Middle frontal gyrus (tissue), 1 donor: Measurements from ENCODE around the gene PSMB7.
A peak's percentile ranks its signal among the peaks of the same experiment; 100 is the strongest.

ENCODE experiments used
- DNase-seq: peaks from one replicate; pipeline ENCODE4 v3.0.0-alpha.2; 2015; ENCODE audit warnings: low spot score; ENCODE audit errors: extremely low spot score

The PSMB7 gene

DNA sequence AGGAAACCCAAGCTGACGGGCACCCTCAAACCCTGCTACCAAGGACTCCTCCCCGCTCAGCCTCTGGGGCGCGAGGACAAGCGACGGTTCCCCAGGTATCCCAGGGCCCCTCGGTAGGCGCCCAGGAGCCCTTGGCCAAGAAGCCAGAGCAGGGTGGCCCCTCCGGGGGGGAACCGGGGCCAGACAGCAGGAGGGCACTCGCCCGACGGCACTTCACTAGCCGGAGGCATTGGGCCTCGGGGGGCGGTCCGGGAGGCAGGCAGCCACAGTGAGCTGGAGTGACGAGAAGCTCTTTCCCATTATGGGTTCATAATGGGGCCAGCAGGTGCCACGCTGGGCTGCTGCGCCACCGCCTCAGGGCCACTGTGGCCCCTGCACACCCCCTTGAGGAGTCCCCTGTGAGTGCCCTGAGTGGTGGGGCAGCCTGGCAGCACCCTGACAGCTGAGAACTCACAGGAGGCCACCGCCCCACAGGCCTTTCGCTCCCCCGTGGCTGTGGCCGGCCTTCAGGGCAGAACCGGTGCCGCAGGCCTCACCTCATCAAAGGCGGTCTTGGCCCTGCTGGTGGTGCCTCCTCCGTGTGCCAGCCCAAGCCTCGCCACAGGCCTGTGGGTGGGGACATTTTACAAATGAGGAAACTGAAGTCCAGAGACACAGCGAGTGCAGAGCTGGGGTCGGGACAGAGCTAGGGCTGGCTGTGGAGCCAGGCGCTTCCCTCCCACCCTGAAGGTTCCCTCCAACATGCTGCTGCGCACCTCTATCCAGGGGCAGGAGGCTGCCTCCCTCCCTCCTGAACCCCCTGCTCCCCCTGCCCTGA is 68.7 kb downstream of the PSMB7 start:
- DNase-seq, result no peak

DNA sequence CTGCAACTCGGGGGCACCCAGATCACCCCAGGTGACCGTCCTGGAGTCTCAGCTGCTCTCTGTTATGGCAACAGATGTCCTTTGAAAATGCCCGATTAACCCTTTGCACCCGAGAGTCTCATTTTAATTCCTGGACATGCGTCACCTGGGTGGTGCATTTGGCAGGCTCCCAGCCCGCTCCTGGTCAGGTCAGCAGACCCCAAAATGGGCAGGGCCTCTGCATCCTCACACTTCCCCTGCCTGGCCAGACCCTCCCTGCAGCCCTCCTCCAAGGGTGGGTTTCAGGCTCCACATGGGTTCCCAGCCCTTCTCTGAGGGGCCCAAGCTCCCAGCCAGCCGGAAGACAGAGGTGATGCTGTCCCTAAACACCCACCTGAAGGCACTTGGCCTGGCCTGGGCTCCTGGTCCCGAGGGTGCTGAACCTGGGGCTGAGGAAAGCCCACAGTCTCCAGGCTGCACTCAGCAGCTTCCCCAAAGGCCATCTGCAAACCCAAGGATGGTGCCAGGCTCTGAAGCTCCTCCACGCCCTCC is 69.4 kb downstream of the PSMB7 start:
- DNase-seq, result no peak

DNA sequence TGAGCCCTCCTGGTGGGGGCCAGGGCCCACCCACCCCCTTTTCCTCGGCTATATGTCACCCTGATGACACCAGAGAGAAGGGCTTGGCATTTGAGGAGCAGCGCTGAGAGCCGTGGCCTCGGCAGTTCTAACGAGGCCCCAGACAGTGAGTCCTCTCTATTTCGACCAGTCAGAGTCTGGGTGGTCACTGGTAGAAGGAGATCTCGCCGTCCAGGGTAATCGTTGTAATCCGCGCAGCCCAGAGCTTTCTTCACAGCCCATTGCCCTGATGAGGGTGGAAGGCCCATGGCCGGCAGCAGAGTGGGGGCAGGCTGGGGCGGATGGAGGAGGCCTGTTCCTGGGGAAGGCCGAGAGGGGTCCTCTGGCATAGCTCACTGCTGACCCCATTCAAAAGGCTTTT is 70.2 kb downstream of the PSMB7 start:
- no peak for DNase-seq

DNA sequence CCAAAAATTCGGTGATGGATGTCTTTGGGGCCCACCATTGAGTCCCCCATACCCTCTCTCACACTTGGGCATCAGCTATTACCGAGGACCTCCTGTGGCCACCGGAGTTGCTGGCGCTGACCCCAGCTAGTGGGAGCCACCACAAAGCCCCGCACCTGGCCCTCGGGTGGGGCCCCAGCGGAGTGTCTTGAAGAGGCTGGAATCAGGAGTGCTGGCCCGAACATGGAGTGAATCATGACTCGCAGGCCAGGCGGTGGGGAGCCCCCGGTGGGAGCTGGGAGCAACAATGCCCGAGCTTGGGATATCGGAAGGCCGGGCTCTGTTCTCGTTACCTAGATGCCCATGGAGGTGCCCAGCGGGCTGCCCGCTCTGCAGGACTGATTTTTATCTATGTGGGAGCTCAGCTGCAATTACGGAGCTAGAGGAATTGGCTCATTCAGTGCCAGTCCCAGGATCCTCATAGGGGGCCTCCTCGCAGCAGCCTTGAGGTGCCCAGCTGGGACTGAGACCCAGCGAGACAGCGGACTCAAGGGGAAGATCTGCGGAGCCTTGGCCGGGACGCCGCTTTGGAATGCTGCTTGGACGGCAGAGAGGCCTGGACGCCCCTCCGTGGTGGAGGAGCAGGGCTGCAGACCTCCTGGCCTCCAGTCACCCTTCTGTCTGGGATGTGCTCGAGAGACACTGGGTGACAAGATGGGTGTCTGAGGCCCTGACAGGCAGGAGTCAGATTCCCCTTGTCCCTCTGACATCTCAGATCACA is 70.8 kb downstream of the PSMB7 start:
- no peak for DNase-seq

DNA sequence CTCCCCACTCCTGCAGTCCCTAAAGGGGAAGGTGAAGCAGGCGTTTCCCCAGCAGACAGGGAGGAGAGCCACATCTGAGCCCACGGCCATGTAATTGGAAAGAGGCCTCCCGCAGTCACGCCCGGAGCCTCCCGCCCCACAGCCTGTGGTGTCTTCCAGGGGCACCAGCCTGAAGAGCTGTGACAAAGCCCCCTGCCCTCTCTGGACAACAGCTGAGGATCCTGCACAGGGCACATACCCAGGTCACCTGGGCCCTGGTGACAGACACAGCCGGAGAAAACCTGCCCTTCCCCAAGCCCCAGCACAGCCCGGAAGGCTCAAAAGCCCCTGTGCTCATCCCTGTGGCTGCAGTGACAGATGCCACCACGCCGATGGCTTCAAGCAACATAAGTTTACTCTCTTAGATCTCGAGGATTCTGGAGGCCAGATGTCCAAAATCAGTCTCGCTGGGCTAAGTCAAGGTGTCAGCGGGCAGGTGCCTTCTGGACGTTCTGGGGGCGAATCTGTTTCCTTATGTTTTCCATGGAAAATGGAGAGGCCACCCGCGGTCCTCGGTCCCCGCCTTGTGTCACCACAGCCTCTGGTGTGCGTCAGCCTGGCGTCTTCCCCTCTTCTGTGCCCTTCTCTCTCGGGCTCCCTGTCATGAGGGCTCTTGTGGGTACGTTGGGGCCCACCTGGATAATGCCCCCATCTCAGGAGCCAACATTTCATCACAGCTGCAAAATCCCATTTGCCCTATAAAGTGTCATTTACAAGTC is 71.5 kb downstream of the PSMB7 start:
- no peak for DNase-seq

DNA sequence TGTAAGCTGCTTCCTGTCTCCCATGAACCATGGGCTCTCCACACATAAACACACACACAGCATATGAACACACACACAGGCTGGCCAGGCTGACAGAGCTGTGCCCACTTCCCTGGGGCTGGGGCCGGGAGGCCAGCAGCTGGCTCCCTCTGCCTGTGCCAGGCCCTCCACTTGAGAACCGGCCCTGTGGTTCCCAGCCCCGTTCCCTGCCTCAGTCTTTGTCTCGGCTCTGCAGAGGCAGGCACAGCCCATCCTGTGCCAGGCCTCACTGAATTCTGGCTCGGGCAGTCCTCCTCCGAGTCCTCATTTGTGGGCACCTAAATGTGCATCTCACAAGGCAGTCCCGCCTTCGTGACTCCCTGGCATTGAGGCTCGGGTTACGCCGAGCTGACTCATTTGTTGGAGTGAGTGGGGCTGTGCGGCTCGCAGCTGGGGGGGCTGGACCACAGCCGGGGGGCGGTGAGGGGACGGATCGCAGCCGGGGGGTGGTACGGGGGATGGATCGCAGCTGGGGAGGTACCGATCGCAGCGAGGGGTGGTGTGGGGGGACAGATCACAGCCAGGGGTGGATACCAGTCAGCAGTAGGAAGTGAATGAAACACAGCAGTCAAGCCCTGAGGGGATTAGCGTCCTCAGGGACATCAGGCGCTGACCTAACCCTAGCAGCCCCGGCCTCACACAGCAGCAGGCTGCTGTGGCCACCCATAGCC is 72.3 kb downstream of the PSMB7 start:
- peak; percentile 42 for DNase-seq

DNA sequence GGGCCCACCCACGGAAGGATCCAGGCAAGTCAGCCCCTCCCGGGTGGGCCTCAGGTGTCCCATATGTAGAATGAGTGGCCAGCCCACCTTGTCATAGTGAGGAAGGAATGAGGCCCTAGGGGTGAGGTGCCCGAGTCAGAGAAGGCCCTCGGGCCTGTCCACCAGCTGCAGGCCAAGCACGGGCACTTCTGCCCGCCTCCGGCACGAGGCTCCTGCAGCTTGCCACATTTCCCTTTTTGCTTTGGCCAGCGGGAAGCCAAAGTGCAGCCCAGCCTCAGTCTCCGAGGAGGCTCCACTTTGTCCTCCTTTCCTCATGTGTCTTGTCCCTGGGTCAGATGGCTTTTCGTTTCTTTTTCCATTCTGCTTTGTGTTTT is 72.9 kb downstream of the PSMB7 start:
- DNase-seq, result no peak

DNA sequence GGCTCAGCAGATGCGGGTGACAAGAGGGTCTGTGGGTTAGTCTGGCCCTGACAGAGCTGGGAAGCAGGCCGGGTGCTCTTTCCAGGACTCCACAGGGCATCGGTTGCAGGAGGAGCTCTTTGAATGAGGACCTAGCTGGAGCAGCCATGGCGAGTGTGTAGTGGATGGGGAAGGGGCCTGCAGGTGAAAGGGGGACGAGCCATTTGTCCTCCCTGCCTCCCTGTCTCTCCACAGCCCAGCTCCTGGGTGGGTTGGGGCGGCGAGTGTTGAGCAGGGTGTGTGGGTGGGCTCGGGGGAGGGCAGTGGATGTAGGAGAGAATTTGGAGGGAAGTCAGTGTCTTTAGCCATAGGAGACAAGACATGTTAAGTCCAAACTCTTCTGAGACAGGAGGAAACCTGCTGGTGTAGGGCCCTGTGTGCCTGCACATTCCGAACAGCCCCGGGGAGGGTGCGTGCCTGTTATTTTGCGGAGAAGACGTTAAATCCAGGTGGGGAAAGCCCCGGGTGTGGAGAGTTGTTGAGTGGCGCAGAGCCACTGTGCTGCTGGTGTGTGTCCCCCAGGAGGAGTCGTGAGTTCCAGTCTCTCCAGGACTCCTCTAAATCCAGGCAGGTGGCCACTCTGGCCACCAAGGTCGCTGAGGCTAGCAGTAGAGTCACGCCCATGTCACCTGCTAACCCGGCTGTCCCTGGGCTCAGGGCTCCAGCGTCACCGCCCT is 73.6 kb downstream of the PSMB7 start:
- DNase-seq, result no peak

DNA sequence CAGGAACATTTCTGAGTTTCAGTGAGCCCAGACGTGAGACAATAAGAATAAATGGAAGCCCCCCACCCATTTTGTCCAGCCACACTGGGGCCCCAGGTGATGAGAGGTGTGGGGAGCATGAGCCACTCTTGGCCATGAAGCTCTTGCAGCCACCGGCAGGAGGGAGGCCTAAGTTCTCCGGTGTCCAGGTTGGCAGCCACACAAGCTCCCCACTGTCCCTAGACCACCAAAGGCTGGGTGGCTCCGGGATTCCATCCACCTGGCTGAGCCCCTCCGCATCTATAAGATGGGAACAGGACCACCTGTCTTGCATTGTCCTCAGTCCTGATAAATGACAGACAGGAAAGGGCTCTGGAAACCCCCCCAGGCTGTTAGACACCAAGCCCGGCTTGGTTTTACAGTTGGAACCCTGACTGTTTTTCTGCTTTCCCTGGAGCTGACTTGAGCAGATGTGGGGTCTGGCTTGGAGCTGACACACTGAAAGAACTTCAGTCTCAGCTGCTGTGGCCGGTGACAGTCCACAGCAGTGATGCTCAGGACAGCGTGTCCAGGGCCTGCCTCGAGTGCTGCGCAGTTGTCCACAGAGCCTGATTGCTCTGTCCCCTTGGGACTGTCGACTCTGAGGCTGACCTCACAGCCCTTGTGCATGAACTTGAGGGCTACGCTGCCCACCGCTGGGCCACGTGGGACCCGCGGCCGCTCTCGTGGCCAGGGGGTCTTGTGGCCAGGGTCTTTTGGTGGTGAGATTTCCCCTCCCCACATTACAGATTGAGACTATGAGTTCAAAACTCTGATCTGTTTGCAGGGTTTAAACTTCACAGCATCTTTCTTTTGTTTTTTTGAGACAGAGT is 74.8 kb downstream of the PSMB7 start:
- no peak for DNase-seq

DNA sequence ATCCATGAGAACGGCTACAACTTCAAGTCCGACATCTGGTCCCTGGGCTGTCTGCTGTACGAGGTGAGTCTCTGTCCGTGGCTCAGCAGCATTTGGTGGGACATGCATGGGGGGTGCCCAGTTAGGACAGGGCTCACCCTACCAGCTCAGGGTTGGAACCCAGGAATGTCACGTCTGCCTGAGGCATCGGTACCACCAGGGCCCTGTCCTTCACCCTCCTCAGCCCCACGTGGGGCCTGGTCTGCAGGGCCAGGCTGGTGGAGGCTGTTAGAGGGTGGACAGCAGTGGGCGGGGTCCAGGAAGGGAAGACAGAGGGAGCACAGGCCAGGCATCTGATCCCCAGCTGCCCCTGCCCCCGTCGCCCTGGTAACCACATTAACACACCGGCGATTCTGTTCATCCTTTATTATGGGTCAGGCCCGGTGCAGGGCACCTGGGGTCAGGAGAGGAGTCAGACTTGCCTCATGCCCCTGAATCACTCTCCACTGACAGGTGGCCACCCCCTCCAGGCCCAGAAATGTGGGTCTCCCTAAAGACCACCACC is 75.6 kb downstream of the PSMB7 start:
- no peak for DNase-seq

DNA sequence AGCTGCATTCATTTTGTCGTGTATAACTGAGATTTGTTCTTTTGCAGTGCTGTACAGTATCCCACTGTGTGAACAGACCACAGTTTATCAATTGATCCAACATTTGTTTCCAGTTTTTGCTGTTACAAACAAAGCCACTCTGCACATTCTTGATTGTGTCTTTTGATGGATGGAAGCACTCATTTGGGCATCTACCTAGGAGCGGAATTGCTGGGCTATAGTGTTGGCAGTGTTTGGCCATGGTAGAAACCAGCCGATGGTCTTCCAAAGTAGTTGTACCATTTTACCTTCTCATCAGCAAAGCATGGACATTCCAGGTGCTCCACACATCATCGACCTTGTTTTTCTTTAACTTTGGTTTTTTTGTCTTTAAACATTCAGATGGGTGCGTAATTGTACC is 77.7 kb downstream of the PSMB7 start:
- no peak for DNase-seq

DNA sequence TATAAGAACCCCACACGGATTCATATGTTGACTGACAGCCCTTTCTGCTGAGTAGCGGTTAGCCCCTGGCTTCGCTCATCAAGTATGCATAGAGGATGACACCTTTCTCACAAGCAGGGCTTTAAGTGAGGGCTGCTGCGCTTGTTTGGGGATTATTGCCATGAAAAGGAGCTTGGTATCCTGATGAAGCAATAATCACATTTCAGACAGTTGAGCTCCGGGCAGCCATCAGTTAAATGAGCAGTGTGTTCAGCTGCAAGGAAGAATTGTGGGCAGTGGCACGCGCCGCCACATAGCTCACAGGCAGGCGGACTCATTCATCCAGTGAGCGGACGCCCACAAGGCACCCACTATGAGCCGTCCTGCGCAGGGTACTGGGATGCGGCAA is 79.9 kb downstream of the PSMB7 start:
- DNase-seq, result no peak

DNA sequence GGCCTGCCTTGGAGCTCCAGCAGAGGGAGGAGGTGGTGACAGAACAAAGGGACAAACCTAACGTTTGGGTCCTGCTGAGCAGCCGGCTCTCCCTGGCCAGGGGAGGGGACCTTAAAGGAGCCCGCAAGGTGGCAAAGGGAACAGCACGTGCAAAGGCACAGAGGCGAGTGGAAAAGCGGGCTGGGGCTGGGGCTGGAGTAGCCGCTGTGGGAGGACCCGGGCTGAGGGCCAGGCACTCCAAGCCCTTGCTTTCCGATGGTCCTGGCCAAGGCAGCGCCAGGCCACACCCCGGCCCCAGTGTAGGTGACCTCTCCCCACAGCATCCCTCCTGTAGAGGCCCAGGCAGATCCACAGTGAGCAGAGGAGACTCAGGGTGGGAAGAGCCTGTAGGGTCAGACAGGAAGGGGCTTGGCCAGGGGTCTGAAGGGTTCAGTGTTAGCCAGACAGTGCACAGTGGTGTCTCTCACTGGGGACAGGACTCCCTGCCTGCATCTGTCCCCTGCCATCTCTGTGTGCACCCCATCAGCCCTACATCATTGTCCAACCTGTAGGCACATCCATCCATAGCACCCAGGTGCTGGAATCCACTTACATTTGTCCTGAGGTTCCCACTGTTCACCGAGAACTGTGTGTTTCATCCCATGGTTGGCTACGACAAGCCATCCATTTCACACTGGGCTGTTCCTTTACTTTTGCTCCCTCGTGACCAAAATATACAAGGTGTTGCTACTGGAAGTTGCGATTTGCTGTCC is 80.5 kb downstream of the PSMB7 start:
- no peak for DNase-seq

DNA sequence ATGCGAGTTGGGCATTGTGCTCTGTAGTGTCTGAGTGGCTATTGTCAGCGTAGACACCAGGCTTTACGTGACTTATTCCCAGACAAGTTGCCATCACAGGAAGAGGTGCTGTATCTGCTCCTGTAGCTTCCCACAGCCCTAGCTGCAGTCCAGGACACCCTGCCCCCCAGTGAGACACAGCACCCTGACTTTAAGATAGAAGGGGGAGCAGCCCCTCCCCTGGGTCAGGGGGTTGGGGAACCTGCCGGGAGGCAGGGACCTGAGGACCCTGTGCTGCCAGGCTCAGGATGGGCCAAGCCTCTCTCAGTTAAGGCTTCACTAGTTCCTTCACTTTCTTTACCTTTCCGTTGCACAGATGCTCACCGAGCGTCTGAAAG is 82.1 kb downstream of the PSMB7 start:
- DNase-seq, result no peak

DNA sequence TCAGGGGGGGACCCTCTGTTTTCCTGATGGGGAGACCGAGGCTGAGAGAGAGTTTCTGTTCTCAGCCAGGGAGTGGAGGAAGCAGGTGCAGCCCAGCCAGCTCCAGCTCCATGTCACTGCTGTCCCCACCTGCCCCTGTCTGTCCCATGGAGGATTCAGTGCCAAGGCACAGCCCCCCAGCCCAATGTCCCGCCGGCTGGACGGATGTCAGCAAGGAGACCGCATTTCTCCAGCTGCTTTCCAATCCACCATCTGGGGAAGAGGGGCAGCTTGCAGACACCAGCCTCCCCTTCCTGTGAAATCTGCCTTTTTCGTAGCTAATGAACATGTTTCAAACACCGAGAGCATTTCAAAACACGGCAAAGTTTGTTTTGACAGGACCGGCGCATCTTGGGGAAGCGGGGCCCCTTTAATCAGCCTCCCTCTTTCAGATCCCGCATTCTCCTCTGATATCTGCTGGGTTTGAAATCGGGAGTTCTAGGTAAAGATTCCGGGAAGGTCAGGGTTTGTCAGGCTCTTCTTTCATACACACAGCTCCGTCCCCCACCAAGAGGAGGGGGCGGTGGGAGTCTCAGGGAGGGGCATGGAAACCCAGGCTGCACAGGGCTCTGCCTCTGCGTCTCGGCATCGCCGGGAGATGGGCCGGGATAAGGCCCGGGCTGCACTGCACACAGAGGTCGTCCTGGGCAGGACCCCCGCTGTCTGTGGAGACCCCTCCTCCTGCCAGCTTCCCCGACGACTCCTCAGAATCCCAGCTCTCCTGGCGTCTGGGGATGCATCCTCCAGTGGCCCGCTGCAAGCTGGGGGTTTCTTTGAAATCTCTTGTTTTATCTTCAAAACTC is 82.7 kb downstream of the PSMB7 start:
- DNase-seq, result no peak

DNA sequence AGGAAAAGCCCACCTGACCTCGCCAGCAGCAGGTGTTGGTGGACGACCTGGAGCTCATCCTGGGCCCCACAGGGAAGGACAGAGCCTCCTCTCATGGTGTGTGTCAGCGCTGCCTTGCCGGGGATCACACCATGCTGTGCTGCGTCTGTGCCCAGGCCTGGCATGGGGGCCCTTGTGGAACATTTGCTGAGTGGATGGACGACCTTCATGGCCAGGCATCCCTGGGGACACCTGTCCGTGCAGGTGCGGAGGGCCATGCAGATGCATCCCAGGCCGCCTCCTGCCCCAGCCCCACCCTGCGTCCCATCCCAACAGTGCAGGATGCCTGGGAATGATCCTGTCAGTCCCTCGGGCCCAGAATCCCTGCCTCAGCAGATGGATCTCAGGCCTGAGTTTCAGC is 83.7 kb downstream of the PSMB7 start:
- DNase-seq, result no peak

DNA sequence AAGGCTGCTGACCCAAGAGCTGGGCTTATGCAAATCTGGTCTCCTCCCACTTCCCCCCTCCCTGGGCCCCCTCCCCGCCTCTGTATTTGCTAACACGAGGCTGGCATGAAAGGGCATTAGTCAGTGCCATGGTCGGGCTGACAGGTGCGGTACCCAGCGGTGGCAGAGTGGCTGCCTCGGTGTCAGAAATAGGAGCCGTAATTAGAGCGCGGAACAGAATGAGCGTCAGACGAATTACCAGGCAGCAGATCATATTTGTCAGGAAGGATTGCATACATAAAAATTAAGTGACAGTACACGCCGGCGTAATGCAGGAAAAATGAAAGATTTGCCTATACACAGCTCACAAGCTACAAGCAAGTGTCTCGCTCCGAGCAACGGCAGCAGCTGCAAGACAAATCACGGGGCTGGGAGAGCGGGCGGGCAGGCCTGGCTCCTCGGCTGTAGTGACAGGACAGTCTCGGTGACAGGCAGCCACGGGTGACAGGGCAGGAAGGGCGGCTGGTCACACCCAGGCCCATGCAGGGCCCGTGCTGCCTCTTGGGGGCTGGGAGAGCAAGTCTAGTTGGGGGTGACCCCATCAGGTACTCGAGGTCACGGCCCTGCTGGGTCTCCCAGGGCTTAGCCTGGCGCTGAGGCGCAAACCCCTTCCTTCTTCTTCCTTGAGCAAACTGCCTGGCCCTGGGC is 85.1 kb downstream of the PSMB7 start:
- DNase-seq, result no peak
